ENCODE measurements around the gene ZNF280A. TPM values are rescaled to one million over a fixed set of nuclear protein-coding genes. Genes with fewer than 3 reads are reported as not detected.

The ZNF280A gene
- total and polyA plus RNA-seq, 12 donors, result 0.06 to 5.5 (median 1.6) TPM

DNA sequence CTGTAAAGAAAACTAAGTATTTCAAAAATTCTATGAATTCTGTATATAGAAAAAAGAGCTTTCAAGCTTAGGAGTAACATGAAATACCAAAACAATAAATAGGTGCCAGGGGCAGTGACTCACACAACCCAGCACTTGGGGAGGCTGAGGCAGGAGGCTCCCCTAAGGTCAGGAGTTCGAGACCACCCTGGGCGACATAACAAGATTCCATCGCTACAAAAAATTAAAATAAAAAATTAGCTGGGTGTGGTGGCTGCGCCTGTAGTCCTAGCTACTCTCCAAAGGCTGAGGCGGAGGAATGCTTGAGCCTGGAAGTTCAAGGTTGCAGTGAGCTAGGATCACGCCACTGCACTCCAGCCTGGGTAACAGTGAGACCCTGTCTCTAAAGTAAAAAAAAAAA is 33.0 kb downstream of the ZNF280A start:
- Histone ChIP-seq H3K9me3 (replicated peaks in 1 of 3) (no peaks in the 10 kb centered on the region), H3K4me1 (replicated peaks in 1 of 2) (no peaks in the 10 kb centered on the region), H3K27me3 (no peaks in the 10 kb centered on the region), H3K4me3 (no peak overlapping the region), H3K27ac (no peak overlapping the region), H3K36me3 (replicated peaks in 1 of 2) (peaks cover 0 to 7% of the 10 kb centered on the region in 2 donors)
- TF ChIP-seq POLR2A (IDR thresholded peaks at IDR 0.05) (no peak), CTCF (IDR thresholded peaks at IDR 0.05) (no peak)
- WGBS, 4 donors, result 92 to 98% (median 96%) methylated on average over 6 of the region's 6 CpGs
- DNase-seq, result no peak
- intact Hi-C loops (cut with DNase I), result no loop called here

GRCh38 chr22:22486132-22486899 is 33.8 kb downstream of the ZNF280A start:
- TF ChIP-seq POLR2A (IDR thresholded peaks at IDR 0.05), result no peak
- TF ChIP-seq CTCF (IDR thresholded peaks at IDR 0.05), result no peak
- 90 to 98% (median 94%) methylated on average over 4 of the region's 4 CpGs for WGBS, 4 donors
- H3K4me3 ChIP-seq, result no peak overlapping the region
- H3K27me3 ChIP-seq, result no peaks in the 10 kb centered on the region
- intact Hi-C loops (cut with DNase I), result no loop called here
- no peak overlapping the region for H3K27ac ChIP-seq
- H3K4me1 ChIP-seq (replicated peaks in 1 of 2), result no peaks in the 10 kb centered on the region
- DNase-seq, result no peak
- no peaks in the 10 kb centered on the region for H3K36me3 ChIP-seq (replicated peaks in 1 of 2)
- no peaks in the 10 kb centered on the region for H3K9me3 ChIP-seq (replicated peaks in 1 of 3)

DNA sequence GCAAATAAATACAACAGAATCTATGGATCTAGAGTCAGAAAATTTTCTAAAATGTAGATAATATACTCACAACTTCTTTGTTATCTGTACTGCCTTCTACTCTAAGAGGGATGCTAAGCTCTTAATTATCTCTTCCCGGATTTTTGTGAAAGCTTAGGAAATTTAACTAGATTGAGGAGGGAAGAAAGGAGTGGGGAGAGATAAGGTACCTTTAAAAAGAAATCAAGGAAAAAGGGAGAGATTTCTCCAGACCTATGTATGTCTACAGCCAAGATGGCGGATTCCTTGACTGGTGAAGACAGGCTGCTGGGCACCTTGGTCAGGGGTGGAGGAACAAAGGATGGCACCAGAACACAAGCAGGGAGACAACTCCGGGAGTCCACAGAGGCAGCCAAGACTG is 34.5 kb downstream of the ZNF280A start:
- Histone ChIP-seq H3K27ac (no peak overlapping the region), H3K4me3 (no peak overlapping the region), H3K36me3 (replicated peaks in 1 of 2) (no peaks in the 10 kb centered on the region), H3K27me3 (no peaks in the 10 kb centered on the region), H3K4me1 (replicated peaks in 1 of 2) (no peaks in the 10 kb centered on the region), H3K9me3 (replicated peaks in 1 of 3) (no peaks in the 10 kb centered on the region)
- no peak for DNase-seq
- TF ChIP-seq POLR2A (IDR thresholded peaks at IDR 0.05) (no peak), CTCF (IDR thresholded peaks at IDR 0.05) (no peak)
- 94 to 98% (median 95%) methylated on average over 3 of the region's 3 CpGs for WGBS, 4 donors
- intact Hi-C loops (cut with DNase I), result no loop called here

- WGBS, 4 donors, result 94 to 99% (median 96%) methylated on average over 11 of the region's 11 CpGs
- Histone ChIP-seq H3K4me3 (no peak overlapping the region), H3K27me3 (no peaks in the 10 kb centered on the region), H3K9me3 (replicated peaks in 1 of 3) (no peaks in the 10 kb centered on the region), H3K36me3 (replicated peaks in 1 of 2) (no peaks in the 10 kb centered on the region), H3K27ac (no peak overlapping the region), H3K4me1 (replicated peaks in 1 of 2) (no peaks in the 10 kb centered on the region)
- DNase-seq, result no peak
- TF ChIP-seq CTCF (IDR thresholded peaks at IDR 0.05) (no peak), POLR2A (IDR thresholded peaks at IDR 0.05) (no peak)
- intact Hi-C loops (cut with DNase I), result no loop called here
Observed at GRCh38 chr22:22484023-22484422, 36.0 kb downstream of the ZNF280A start.

Measured in adrenal gland (tissue), 12 donors.